NCI-H2081 (cell line): ENCODE data around the gene GALNT10.

Source experiments
- DNase-seq, 2 experiments: peaks; one replicate each; lab custom pipeline; 2025; lab: John Stamatoyannopoulos, UW

Gene GALNT10

DNA sequence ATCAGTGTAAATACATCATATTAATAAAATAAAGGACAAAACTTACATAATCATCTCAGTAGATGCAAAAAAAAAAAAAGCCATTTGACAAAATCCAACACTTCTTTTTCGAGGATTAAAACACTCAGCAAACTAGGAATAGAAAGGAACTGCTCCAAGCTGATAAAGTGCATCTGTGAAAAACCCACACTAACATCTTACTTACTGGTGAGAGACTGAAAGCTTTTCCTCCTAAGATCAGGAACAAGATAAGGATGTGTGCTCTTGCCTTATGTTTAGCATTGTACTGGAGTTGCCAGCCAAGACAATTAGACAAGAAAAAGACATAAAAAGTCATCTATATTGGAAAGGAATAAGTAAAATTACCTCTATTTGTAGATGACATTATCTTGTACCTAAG lies 135.0 kb downstream of the GALNT10 start:
- DNase-seq = no peak

DNA sequence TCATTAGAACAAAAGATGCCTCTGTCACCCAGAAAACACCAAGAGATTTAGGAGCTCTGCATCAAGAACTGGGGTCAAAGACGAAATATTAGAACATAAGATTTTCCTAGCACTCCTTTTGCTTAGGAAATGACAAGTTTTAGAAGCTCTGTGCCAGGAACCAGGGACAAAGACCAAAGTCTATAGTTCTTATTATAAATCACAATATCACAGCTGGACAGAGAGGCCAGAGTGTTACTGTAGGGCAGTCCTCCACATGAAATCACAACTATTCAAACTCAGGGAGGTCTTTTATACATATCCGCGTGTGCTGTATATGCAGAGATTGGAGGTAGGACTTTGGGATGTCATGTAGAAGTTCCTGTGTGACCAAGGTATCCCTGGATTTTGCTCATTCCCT lies 138.5 kb downstream of the GALNT10 start:
- no peak for DNase-seq

DNA sequence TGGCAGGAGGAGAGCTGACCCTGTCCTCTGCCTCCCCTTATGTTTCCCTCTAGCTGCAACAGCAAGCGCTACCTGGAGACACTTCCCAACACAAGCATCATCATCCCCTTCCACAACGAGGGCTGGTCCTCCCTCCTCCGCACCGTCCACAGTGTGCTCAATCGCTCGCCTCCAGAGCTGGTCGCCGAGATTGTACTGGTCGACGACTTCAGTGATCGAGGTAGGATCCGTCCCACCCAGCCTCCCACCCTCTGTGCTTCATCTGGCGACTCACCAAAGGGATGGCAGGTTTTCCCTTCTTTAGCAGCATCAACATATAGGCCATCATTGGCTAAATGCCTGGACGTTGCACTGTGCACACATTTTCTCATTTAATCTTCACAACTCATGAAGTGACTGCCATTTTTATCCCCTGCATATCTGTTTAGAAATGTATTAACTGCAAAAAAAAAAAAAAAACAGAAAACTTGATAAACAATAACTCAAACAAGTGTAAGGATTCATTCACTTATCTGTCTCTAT lies 139.0 kb downstream of the GALNT10 start:
- DNase-seq = no peak

DNA sequence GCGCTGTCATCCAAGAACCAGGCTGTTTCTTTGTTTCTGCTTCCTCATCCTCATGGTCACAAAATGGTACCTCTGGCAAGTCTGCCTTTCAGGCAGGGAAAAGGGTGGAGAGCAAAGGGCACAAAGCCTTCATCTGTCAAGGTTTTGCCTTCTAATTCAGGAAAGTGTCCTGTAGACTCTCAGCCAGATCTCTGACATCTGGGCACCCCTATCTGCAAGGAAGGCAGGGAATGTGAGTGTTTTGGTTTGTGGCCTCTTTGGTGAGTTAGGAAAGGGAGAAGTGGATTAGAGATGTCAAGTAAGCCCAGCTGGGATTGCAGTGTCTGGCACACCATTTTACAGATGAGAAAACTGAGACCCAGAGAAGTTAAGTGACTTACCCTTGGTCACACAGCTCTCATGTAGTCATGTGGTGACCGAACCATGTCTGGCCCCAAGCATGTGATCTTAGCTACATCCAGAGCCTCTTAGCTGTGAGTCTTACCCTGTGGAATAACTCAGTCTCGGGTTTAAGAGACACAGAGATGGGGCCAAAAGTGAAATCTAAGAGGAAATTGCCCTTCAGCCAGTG lies 139.6 kb downstream of the GALNT10 start:
- no peak for DNase-seq

DNA sequence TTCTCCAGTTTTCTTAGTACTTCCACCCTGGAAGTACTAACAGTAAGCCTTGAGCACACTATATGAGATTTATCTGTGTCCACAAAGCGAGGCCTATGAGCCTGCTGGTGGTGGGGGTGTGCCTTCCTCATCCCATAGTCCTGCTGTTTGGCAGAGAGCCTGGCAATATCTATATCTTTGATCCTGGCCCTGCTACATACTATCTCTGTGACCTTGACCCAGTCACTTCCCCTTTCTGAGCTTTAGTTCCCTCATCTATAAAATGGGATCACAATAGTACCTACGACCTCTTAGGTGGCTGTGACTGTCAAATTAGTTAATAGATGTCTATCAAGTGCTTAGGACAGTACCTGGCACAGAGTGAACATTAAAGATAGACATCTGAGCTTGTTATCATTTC lies 140.7 kb downstream of the GALNT10 start:
- DNase-seq = no peak

DNA sequence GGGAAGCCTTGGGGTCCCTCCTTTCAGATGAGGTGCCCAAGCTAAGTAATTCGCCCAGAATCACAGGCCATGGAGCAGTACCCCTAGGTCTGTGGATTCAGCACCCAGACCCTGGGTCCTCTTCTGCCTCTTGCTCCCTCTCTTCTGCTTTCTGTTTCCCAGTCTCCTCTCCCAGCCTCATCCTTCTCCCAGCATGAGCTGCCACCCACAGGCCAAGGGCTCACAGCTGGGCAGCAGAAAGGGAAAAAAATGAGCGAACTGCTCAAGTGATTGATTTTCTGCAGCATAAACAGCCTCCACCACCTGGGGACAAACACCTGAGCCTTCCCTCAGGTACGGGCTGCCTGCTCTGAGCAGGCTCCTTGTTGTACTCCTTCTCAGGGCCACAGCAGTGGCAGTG lies 141.4 kb downstream of the GALNT10 start:
- no peak for DNase-seq

DNA sequence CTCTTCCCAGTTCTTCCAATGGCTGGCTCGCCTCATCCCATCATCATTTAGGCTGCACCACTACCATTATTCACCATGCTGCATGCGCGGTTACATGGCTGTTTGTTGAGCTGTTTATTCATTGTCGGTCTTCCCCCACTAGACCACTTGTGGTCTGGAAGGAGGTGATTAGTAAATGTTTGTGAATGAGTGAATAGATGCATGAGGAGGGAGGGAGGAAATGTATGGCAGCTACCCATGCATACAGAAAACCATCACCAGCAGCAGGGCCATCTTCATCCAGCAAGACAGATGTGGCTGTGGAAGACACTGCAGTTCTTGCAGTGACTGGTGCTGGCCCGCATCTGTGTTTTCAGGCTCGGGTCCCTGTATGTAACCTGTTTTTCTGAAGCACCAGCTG lies 141.9 kb downstream of the GALNT10 start:
- no peak for DNase-seq

DNA sequence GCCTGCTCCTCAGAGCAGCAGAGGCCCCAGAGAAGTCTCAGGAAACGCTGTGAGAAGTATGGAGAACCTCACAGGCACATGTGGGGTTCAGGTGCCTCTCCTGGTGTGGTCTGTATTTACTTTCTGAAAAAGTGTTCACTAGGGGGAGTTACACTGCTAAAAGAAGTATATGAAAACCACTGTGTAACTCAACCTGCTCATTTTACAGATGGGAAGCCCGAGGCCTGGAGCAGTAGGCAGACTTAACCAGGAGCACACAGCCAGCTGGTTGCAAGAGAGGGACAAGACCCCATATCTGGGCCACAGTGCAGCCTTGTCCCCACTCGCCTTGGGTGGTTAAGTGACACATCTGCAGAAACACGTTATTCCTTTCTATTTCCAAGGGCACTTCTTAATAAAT lies 142.5 kb downstream of the GALNT10 start:
- DNase-seq = no peak

DNA sequence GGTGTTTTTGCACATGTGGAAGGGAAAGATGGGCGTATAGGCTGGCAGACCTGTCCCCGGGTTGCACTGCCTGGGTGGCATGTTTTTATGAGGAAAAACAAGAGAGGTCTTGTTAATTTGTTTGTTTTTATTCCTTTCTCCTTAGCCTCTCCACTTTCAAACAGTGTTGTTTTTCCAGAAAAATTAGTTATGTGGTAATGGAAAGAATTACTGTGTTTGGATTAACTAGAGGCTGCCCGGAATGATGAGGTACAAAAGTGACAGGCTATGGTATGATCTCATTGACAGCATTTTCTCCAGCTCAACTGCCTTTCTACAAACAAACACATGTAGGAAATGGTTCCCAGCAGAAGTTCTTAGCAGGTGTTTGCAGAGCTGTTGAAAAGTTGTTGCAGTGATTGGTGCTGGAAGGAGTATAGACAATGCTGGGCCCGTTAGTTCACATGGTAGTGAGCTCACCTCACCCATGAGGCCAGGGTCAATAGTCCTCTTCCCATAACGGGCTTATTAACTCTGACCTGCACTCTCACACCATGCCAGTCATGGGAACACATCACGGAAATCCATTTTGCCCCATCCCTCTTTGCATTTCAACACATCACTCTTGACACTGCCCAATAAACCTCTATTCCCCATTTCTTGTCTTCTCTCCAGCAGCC lies 144.0 kb downstream of the GALNT10 start:
- no peak for DNase-seq

DNA sequence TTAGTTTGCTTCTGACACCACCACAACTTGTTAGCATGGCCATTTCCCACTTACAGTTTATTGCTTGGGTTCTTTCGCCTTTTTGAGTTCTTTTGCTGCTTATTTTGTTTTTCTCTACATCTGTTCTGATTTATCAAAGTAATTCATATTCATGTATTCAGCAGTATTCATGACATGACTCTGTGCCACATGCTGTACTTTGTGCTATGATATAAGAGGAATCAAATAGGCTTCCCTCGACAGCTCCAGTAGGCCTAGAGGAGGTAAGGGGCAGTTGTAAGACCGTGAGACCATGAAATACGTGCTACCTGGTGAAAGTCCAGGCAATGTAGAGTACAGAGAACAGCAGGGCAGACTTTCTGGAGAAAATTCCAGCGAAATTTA lies 144.5 kb downstream of the GALNT10 start:
- no peak for DNase-seq

DNA sequence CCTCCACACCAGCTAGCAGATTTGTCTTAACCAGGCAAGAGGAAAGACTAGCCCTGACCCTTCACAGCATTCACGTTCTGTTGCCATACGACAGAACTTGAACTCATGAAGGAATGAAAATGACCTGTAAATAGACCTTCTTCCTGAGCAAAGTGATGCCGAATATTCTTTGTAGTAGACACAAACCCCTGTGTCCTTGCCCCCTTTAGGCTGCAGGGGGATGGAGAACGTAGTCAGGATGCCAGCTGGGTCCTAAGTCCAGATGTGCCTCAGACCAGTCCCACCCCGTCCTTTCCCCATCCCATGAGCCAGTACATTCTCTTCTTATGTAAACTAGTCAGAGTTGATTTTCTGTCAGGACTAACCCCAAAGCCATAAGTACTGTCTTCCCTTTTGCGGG lies 151.1 kb downstream of the GALNT10 start:
- DNase-seq = no peak

DNA sequence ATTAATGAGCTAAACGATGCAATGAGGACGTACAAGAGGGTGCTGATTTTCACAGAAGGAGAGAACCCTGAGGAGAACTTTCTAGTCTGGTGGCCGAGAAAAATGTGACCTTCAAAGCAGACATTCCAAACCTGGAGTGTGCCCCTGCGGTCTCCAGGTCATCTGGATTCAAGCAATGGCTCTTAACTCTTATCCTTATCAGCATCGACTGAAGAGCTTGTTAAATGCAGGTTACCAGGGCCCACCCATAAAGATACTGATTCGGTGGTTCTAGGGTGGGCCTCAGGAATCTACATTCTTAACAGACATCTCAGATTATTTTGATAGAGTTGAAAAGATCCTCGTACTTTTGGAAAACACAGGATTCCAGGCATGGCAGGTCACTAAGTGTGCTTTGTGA lies 151.7 kb downstream of the GALNT10 start:
- no peak for DNase-seq

DNA sequence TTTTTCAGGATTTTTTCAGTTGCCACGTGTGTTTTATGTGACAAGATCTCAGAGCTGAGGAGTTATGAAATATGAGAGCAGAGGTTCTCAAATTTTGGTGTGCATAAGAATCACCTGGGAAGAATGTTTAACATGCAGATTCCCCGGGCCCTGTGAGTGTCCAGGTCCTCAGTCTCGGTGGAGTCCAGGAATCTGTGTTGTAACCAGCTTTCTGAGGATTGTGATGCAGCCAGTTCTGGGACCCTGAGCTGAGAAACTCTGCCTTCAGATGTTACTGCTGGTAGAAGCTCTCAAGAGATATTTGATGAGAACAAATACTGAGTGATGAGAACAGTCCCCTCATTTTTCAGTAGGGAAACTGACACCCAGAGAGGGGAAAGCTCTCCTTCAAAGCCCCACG lies 152.4 kb downstream of the GALNT10 start:
- no peak for DNase-seq

DNA sequence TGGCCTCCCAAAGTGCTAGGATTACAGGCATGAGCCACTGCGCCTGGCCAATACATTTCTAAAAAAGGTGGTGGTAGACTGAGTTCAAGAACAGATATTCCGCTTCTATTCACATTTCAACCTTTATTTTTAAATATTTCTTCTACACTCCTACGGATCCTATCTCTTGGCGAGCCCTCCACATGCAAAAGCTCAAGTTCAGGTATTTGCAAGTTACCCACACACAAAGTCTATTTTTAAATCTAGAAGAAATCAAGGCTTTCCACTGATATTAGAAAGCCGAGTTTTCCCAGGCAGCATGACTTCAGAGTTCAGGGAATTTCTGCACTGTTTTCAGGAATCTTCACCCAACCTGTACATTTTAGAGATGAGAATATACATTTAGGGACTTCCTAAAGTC lies 153.9 kb downstream of the GALNT10 start:
- no peak for DNase-seq

DNA sequence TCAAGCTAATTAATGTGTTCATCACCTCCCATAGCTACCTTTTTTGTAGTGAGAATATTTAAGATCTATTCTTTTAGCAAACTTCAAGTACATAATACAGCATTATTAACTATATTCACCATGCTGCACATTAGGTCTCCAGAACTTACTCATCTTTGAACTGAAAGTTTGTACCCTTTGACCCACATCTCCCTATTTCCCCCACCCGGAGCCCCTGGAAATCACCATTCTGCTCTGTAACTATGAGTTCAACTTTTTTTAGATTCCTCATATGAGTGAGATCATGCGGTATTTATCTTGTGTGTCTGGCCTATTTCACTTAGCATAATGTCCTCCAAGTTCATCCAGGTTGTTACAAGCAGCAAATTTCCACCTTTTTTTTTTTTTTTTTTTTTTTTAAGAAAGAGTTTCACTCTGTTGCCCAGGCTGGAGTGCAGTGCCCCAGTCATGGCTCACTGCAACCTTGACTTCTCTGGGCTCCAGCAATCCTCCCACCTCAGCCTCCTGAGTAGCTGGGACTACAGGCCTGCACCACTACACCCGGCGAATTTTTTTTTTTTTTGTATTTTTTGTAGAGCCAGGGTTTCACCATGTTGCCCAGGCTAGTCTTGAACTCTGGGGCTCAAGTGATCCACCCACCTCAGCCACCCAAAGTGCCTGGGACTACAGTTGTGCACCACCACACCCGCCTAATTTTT lies 154.9 kb downstream of the GALNT10 start:
- no peak for DNase-seq

DNA sequence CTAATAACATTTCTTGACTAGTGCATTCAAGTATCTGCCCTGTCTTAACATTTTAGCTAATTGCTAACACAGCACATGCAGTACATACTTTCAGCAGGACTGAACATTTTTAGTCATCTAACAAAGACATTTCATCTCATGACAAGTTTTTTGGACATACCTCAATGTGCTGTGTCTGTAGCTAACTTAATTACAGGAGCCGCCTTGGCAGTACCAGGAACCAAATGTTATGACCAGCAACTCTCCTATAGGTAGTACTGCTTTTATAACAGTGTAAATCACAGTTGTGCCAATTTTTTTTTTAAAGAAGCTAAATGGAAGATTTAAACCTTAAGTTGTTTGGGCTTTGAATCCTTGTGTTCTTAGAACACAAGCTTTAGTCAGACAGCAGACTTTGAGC lies 155.9 kb downstream of the GALNT10 start:
- no peak for DNase-seq

DNA sequence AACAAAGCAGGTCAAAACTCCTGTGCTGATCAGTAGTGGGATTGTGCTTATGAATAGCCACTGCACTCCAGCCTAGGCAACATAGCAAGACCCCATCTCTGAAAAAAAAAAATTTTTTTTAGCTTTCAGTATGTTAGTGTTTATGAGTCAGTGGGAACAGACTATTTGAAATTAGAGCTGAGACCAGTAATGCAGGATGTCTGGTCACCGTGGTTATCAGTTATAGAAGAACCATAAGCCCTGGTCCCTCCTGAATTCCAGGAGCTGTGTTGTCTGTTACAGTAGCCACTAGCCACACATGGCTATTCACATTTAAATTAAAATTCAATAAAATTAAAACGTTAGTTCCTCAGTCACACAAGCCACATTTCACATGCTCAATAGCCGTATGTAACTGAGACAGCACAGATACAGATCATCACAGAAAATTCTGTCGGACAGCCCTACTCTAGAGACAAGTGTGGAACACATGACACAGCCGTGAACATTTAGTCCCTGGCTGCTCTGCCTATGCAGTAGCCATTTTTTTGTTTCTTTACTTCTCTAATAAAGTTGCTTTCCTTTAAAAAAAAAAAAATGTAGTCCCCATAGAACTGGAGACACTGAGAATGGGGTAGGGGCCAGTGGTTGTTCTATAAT lies 159.2 kb downstream of the GALNT10 start:
- no peak for DNase-seq

DNA sequence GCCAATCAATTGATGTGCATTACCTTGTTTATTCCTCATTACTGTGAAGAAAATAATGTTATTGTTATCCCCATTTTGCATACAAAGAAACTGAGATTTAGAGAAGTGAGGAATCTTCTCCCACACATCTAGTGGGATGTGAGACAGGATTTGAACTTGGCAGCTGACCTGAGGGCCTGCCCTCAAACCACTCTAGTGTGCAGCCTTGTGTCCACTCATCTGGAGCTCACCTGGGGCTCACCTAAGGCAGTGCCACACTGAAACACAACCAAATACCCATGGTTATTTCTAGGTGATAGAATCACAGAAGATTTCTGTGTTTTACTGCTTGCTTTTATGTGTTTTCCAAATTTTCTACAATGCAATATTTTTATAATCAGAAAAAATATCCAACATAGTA lies 160.6 kb downstream of the GALNT10 start:
- no peak for DNase-seq

DNA sequence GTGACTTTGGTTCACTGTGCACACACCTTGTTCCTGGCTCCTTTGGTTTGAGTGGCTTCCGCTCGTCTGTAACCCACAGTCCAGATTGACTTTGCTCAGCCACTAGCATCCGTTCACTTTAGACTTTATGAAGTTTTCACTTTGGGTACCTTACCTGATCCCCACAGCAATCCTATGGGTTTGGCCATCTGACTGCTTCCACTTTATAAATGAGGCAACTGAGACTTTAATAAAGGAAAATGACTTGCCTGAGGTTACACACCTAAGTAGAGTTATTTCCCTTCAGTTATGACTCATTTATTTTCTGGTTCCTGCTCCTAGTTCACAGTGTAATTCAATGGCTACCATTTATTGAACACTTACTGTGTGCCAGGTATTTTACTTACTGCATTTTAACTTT lies 161.0 kb downstream of the GALNT10 start:
- DNase-seq = no peak

DNA sequence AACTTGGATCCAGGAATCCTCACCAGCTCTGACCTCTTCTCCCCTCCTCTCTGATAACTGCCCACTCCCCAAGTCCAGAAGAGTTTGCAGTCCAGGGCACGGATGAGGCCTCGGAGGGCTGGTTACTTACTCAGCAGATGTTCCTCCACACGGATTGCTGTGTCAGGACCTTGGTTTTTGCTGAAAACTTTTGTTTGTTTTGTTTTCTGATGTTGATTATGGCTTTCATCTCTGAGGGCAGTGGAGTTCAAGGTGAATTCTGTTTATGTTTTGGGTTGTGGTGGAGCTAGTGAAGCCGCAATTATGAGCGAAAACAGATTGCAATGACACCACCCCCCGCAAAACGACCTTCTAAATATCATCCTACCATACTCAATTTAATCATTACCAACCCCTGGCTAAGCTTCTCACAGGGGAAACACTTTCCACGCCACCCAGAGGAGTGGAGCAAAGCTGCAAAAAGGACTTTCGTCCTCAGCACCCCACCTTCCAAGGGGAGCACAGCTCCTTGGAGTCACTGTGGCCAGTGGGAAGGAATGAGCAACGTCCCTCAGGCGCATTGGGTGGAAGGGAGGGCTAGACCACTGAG lies 162.5 kb downstream of the GALNT10 start:
- no peak for DNase-seq

DNA sequence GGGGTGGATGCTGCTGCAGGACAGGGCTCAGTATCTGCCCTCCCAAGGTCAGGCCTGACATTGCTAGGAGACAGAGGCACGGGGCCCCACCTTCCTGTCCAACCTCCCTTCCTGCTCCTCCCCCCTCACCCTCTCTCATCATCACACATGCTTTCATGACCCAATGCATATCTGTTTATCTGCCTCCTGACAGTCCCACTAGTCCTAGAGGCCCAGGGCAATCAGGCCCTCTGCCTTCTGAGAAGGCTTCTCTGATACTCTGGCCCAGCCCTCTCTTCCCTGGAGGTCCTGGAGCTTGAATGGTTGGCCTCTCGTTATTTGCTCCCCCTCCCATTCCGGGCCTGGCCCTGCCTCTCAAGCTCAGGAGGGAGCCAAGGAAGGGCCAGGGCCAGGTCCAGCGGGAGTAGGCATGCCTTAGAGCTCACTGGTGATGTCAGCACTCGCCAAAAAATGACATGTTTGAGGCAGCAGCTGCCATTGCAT lies 164.6 kb downstream of the GALNT10 start:
- no peak for DNase-seq

DNA sequence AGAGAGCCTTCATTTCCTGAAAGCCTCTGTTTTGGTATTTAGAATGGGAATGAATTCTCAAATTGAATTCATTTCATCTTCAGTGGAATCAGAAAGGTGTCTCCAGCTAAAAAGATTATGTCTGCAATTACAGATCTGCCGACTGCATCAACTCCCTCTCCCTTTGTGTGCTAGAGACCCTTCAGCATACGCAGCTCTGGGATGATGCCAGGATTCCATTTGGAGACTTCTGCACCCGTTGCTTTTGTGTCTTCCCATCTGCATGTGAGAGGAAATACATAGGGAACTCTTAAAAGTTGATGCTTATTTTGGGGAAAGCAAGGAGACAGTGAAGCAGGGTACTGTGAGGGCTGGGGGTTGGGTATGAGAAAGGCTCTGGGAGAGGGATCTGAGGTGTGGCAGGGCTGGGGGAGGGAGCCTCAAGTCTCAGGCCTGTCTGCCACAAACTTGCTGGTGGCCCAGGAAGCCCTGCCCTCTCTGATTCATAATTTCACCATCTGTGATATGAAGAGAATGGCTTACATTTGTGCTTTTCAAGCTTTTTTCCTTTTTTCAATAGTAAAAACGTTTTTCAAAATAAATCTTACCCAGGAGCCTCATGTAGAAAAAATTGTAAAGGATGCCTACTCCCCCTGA lies 165.6 kb downstream of the GALNT10 start:
- DNase-seq = no peak
